ENCODE data around the gene HDDC2. TPM values are rescaled to one million over a fixed set of nuclear protein-coding genes. Genes with fewer than 3 reads are reported as not detected.

HDDC2 gene
- total RNA-seq, 2 experiments from 2014 or later = 75.1 to 119 TPM

- Histone ChIP-seq H3K4me2 (ENCODE audit: low read length) (no peak overlapping the region), H3K9me3 (ENCODE audit: low read length) (no peaks in the 10 kb centered on the region), H3K36me3 (ENCODE audit: insufficient read depth, low read length) (no peaks in the 10 kb centered on the region), H3K79me2 (ENCODE audit: insufficient read depth, low read depth, low read length) (no peaks in the 10 kb centered on the region), H3K9me2 (ENCODE audit: insufficient read depth, low read length) (no peaks in the 10 kb centered on the region; the same call in 1 of the 2 replicates), H3K4me1 (ENCODE audit: insufficient read depth, low read length, poor library complexity, severe bottlenecking) (peaks cover 11% of the 10 kb centered on the region), H3K4me3 (ENCODE audit: low read depth, low read length, poor library complexity, severe bottlenecking) (no peak overlapping the region), H3K27ac (ENCODE audit: low read depth, low read length, poor library complexity, severe bottlenecking) (no peak overlapping the region), H4K20me1 (ENCODE audit: insufficient read depth, low read length) (no peaks in the 10 kb centered on the region), H2AFZ (ENCODE audit: low read length) (no peak overlapping the region)
- no peak for DNase-seq (ENCODE audit: low spot score)
- CTCF ChIA-PET (ENCODE audit: unreplicated experiment) = interaction anchor here (1.4 kb wide), 1 partner anchor 119 kb away, joined by 3 read pairs; no protein-coding TSS in a partner anchor
- POLR2A ChIA-PET = interaction anchor here (0.6 kb wide), 1 partner anchor 474 kb away, joined by 3 read pairs; no protein-coding TSS in a partner anchor
- intact Hi-C loops (cut with micrococcal nuclease; ENCODE audit: unreplicated experiment) = loop anchor here (10.0 kb wide), 1 partner anchor 1038 kb away; the partner anchor contains the start of gene CENPW
- TF ChIP-seq CTCF (conservative IDR thresholded peaks at IDR 0.05; ENCODE audit: low read length) (no peak), EZH2phosphoT487 (IDR thresholded peaks at IDR 0.05; ENCODE audit: borderline replicate concordance, low read depth, low read length) (no peak)
- BruUV-seq (replicated peaks) = no TSS peak
These were observed 5.5 kb upstream of the HDDC2 start for GRCh38 chr6:125307150-125307838.

GRCh38 chr6:125306756-125307149, 5.0 kb upstream of the HDDC2 start:
- Histone ChIP-seq H3K9me3 (ENCODE audit: low read length) (no peaks in the 10 kb centered on the region), H3K4me1 (ENCODE audit: insufficient read depth, low read length, poor library complexity, severe bottlenecking) (peaks cover 15% of the 10 kb centered on the region), H3K27ac (ENCODE audit: low read depth, low read length, poor library complexity, severe bottlenecking) (no peak overlapping the region), H2AFZ (ENCODE audit: low read length) (no peak overlapping the region), H3K4me2 (ENCODE audit: low read length) (no peak overlapping the region), H3K79me2 (ENCODE audit: insufficient read depth, low read depth, low read length) (no peaks in the 10 kb centered on the region), H4K20me1 (ENCODE audit: insufficient read depth, low read length) (no peaks in the 10 kb centered on the region), H3K9me2 (ENCODE audit: insufficient read depth, low read length) (no peaks in the 10 kb centered on the region; the same call in 1 of the 2 replicates), H3K36me3 (ENCODE audit: insufficient read depth, low read length) (no peaks in the 10 kb centered on the region), H3K4me3 (ENCODE audit: low read depth, low read length, poor library complexity, severe bottlenecking) (no peak overlapping the region)
- intact Hi-C loops (cut with micrococcal nuclease; ENCODE audit: unreplicated experiment) = loop anchor here (10.0 kb wide), 1 partner anchor 1038 kb away; the partner anchor contains the start of gene CENPW
- no peak for DNase-seq (ENCODE audit: low spot score)
- TF ChIP-seq CTCF (conservative IDR thresholded peaks at IDR 0.05; ENCODE audit: low read length) (no peak), EZH2phosphoT487 (IDR thresholded peaks at IDR 0.05; ENCODE audit: borderline replicate concordance, low read depth, low read length) (no peak)
- CTCF ChIA-PET (ENCODE audit: unreplicated experiment) = no interaction called here
- BruUV-seq (replicated peaks) = no TSS peak
- POLR2A ChIA-PET = interaction anchor here (0.6 to 0.7 kb wide), 2 partner anchors 37 to 475 kb away, joined by 3 to 6 read pairs; no protein-coding TSS in a partner anchor
